Measurements from ENCODE around the gene SH3RF3.

Gene SH3RF3

GRCh38 chr2:109377976-109378375, 249.0 kb downstream of the SH3RF3 start:
- DNase-seq (ENCODE audit: low spot score), result no peak

DNA sequence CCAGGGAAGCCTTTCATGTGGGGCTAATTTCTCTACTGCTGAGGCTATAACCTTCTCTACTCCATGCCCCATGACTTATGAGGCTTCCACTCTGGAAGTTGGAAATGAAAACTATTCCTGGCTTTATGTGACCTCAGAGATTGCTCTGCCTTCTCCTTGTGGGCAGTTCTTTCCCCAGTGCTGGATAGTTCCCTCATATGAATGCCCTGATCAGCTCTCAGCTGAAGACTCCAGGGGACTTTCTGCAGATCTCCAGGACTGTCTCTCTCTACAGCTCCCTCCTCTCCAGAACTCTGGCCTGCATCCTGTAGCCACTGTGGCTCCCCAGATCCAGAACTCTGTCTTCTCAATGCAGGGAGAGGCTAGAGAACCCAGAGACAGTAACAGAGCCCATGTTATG, 249.7 kb downstream of the SH3RF3 start:
- no peak for DNase-seq (ENCODE audit: low spot score)

DNA sequence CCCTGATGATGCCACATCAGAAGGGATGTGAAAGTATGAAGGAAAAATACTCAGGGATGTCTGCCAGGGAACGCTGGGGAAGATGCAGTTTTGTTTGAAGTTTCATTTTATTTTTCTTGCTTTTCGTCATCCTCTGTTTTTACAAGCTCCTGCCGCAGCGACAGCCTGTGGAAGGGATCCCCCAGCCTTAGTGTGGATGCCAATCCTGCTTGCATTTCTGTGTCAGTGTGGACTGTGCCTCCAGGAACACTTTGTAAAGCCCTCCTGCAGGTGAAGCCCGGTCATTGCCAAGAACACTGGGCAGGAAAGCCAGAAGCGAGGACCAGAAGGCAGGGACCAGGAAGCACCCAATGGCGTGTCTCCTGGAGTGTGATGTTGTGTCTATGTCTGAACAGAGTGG, 250.5 kb downstream of the SH3RF3 start:
- no peak for DNase-seq (ENCODE audit: low spot score)

GRCh38 chr2:109380502-109381326, 251.7 kb downstream of the SH3RF3 start:
- peak; percentile 62 for DNase-seq (ENCODE audit: low spot score)

- DNase-seq (ENCODE audit: low spot score), result peak; percentile 31
Observed at GRCh38 chr2:109381327-109381820, 252.4 kb downstream of the SH3RF3 start.

DNA sequence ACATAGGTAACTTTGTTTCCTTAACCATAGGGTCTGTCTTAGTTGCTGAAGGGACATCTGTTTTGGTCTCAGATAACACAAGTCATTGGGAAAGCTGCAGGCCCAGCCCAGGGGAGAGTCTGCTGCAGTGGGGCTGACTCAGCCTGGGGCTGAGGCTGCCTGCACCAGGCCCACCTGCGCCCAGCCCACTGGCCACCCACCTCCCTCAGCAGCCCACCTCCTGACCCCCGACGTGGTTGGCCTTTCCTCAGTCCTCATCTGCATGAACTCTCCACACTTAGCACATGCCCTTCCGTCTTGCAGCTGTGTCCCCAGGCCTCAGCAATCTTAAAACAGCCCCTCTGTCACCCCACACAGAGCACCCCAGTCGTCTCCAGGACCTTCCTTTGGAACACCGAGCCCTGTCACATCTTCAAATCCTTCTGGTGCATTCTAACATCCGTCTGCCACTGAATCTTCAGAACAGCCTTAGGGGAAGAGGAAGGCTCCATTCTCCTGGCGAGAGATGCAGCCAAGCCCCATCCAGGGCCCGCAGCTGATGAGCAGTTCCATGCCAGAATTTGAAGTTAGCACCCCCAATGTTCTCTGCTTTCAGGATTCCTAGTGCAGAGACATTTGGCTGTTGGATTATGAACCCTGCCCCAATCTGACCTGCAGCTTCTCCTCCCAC, 253.4 kb downstream of the SH3RF3 start:
- DNase-seq (ENCODE audit: low spot score), result peak; percentile 61

DNA sequence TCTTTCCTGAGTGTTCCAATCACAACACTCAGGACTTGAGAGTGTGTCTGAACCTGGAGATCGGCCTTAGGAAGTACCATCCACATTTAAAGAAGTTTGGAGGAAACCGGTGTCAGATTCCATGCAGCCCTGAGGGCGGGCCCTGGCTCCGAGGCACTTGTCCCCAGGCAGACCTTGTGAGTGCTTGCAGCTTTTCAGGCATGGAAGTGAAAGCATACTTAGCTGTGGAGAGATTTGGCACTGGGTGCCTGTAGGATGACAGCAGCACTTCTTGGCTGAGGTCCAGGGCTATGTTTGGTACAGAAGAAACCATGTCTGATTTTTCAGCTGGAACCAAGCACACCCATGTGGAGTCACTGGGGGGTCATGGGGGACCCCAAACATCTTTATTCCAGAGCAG, 253.9 kb downstream of the SH3RF3 start:
- DNase-seq (ENCODE audit: low spot score), result peak; percentile 67

DNA sequence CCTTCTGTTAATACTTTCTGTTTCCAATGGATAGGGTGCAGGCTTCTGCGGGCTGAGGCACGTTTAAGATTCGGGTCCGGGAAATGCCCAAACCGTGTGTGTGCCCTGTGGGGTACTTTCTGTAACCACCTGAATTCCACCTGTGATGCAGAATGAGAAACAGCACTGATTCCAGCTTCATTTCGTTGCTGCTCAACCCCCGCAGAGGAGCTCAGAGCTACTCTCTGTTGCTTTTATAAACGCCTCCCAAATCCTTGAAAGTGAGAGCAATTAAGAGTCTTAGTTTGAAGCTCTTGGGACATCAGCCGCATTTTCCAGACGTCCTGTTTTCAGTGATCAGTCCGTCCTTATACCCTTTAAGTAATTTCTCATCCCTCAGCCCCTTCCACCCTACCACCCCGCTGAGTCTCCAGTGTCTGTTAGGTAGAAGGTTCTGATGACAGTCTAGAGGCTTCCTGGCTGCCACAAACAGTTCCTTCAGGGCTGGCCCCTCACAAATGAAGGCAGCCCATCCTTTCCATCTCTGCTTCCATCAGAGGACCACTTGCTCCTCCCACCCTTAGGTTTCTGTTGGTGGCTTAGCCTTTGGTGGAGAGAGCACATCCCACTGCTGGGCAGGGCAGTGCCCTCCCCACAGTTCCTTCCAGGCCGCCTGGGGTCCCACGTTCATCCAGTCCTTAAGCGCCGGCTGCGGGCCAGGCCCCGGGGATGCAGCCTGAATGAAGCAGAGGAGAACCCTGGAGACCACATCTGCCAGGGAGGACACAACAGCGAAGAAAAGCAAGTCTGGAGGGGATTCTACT, 254.7 kb downstream of the SH3RF3 start:
- DNase-seq (ENCODE audit: low spot score), result peak; percentile 44

DNA sequence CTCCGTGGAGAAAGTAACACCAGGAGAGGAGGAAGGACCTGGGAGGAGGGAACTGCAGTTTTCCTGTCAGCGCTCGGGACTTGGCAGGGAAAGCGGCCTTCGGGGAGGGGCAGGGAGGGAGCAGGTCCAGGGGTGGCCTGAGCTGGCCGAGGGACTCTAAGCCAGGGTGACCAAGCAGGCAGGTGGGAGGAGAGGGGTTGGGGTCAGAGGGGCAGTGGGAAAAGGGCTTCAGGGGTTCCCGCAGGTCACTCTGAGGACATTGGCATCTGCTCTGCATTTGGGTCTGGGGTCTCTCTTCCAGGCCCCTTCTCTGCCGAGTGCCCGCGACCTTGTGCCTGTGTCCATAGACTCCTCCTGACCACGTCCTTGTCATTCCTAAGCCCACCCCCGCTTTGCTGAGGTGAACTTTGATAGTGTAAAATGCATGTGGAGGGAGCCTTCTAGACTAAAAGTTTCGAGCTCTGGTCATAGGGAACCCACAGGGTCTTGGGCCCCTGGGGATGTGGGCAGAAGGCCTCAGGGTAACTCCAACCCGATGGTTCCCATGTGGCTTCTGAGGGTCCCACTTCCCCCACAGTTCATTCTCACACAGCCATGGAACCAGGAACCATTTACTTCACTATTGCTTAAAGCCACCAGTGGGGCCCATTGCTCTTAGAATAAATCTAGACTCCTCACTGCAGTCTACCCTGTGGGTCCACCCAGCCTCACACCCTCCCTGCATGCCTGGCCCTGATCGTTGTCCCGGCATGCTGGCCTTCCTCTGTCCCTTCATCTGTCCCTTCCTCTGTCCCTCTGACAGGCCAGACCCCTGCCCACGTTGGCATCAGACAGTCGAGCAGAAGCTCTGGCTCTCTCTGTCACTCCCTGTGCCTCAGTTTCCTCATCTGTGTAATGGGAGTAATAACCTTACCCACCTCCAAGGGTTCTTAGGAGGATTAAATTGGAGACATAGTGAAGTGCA, 255.6 kb downstream of the SH3RF3 start:
- no peak for DNase-seq (ENCODE audit: low spot score)

- no peak for DNase-seq (ENCODE audit: low spot score)
Observed at GRCh38 chr2:109385506-109385905, 256.5 kb downstream of the SH3RF3 start.

DNA sequence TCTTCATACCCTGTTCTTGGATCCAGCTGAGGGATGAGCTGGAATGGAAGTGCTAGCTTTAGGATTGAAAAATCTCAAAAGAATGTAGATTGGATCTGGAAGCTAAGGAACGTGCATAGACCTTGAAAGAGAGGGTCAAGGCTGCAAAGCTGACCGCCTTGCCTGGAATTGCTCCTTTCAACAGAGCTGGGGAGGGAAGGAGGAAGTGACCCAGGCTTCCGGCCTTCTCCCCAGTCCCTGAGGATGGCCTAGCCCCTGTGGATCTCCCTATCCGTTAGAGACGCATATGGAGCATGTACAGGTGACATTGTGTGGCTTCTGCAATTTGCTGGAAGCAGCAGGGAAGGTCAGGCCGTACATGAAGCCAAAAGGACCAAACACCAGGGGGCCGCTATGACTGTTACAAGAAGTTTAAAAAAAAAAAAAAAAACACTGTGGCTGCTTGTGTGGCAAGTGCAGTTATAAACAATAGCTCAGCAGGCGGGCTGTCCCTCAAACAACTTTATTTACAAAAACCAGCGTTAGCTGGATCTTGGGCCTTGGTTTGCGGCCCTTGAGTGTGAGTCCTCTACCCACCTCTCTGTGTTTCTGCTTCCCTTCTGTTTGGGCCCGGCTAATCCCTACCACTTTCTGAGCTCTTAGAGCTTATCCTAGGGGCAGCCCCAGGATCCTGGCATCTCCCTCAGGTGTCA, 257.1 kb downstream of the SH3RF3 start:
- no peak for DNase-seq (ENCODE audit: low spot score)

- no peak for DNase-seq (ENCODE audit: low spot score)
Observed at GRCh38 chr2:109387221-109387735, 258.3 kb downstream of the SH3RF3 start.

- no peak for DNase-seq (ENCODE audit: low spot score)
Observed at GRCh38 chr2:109387778-109388469, 258.9 kb downstream of the SH3RF3 start.

DNA sequence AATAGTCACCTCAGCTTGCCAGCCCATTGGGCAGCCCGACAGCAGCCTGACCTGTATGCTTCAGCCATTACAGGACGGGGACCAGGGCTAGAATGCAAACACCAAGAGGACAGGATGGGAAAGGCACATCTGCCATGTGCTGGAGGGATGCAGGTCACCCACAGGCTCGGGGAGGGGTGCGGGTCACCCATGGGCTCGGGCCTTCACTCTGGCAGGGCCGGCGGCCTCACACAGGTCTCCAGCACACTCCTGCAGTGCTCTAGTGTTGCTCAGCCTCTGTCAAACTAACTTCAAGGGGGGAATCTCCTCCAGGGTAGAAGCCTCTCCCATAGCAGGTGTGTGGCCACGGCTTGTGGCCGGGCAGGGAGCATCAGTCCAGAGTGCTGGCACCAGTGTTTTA, 262.2 kb downstream of the SH3RF3 start:
- no peak for DNase-seq (ENCODE audit: low spot score)

- DNase-seq (ENCODE audit: low spot score), result no peak
Observed at GRCh38 chr2:109392140-109392539, 263.1 kb downstream of the SH3RF3 start.

DNA sequence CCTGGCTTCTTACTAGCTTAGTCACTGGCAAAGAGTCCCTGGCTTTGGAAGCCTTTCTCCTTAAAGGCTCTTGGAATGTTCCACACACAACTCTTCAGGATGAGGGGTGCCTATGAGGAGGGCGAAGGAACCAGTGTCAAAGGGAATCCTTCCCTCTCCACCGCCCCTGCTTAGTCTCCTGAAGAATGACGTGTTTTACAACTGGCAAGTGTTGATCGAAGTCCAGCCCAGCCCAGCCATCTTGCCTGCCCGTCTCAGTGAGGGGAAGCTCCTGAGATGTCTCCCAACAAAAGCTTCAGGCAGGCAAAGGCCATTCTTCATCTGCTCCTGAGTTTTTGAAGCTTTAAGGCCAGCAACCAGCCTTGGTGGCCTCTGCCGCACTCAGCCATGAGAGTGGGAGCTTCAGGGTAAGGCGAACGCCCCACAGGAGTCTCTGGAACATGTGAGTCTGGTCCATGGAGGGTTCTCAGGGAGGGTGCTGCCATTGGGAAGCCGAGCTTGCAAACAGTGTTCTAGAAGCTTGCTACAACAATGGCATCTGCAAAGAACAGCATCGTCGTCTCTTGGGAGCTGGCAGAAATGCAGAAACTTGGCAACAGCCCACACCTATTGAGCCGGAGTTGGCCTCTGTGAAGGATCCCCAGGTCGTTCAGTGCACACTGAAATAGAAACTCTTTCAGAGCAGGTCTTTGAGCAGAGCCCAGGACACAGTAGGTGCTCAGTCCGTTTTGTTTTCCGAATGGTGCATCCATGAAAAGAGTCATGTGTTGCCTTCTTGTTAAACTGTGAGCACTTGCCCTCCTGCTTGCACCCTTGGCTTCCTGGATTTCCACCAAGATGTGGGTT, 264.0 kb downstream of the SH3RF3 start:
- no peak for DNase-seq (ENCODE audit: low spot score)

- DNase-seq (ENCODE audit: low spot score), result no peak
Observed at GRCh38 chr2:109393662-109393972, 264.6 kb downstream of the SH3RF3 start.

DNA sequence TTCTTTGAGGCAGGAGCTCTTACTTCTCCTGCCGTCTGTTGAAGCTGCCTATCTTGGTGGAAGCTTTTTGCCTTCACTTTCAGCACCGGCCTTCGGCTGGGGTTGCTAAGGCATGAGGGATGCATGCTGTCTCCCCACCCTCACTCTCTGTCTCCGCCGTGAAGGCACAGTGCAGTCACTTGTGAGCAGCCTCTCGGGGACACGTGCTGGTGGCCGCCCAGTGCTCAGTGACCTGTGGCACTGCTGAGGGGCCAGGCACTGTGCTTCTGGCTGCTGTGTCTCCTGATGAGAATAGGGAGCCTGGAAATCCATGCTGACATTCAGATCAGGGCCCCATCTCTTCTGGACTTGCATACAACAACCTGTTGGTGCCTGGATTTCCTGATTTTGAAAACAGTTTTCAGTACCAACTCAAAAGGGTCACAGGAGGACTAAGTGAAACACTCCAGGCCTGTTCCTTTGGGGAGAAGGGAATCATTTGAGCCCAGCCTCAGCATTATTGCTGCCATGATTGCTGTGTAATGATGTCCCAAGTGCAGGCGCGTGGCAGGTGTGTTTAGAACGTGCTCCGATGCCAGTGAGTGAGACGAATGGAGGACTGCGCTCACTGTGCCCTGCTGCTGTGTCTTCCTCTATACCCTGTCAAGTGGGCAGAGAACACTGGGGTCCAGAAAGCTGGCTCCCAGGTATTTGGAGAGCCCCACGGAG, 266.6 kb downstream of the SH3RF3 start:
- no peak for DNase-seq (ENCODE audit: low spot score)
